Measurements from ENCODE around the gene POGLUT2.

POGLUT2 gene

DNA sequence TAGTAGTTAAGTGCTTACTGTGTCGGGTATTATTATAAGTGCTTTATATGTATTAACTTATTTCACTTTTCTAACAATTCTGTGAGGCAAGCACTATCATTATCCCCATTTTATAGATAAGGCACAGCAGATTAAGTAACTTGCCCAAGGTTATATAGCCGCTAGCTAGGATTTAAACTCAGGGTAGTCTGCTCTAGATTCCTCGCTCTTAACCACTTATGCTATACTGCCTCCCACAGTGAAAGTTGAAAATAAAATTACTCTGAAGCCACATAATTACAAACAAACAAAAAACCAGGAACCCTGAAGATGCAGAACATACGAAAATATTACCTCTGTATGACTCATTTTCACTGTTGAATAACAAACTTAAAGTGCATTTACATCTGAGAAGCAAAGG is 29.1 kb downstream of the POGLUT2 start:
- DNase-seq = no peak

DNA sequence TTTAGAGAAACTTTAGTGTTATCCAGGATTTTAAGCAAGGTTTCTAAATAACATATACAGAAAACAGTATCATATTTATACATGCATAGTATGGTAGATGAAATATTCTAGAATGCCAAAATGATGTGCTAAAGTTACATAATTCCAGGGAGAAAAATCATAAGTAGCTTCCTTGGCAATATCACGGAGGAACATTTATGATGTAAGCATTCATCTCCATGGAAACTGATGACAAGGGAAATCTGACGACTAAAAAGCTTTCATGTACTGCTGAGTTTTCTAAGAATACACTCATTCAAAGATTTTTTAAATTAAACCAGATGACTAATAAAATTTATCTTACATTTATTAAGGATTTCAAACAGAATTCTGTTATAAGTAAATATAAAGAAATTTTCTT is 29.9 kb downstream of the POGLUT2 start:
- DNase-seq = no peak

- DNase-seq = no peak
Observed at GRCh38 chr13:102763741-102764140, 35.0 kb downstream of the POGLUT2 start.

DNA sequence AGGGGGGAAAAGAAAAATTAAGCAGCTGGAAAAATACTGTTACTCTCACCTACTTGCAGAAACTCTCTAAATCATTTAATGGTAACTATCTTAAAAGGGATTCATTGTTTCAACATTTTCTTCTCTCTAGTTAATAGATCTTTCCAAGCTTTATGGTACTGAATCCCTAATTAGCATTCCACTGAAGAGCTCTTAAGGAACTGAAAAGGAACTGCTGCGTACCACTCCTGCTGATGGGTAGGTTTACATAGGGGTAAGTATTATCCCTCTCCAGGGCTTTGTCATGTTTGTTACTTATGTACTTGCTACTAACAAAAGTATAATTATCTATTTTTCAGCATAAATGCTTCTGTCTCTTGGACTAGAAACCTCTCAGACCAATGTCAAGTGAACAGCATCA is 37.7 kb downstream of the POGLUT2 start:
- no peak for DNase-seq

- DNase-seq = no peak
Observed at GRCh38 chr13:102758842-102759241, 39.9 kb downstream of the POGLUT2 start.

- DNase-seq = no peak
Observed at GRCh38 chr13:102757006-102757405, 41.8 kb downstream of the POGLUT2 start.

DNA sequence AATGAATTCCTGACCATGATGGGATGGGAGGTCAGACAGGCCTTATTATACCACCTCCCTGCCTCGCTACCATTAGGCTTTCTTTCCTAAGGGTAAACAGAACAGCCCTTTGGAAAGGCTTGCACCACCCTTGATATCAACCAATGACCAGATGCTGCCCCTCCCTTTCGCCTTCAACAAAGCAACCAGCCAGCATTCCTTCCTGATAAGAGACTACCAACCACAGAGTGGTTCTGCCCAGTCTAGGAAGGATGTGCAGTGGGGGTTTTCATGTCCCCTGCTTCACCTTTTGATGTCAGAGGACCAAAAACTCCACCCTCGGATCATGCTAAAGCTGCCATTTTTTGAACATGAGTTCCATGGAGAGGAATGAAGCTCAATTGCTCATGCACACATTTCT is 46.9 kb downstream of the POGLUT2 start:
- DNase-seq = no peak

- DNase-seq = no peak
Observed at GRCh38 chr13:102742506-102742905, 56.3 kb downstream of the POGLUT2 start.

DNA sequence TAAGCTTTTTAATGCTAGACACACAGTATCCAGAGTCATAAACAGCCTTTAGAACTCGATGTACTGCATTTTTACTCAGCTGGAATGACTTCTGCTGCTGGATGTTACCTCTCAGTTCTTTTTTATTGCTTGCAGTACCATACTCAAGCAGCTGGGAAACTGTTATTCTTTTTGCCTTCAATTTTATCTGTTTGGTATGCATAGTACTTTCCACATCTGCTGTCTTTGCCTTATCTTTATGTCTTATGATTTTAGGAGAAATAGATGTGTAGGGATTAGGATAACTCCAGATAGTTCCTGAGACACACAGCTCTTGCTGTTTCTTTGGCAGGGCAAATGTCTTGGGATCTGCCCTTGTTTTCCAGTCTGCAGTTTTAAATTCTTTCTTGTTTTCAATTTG is 56.7 kb downstream of the POGLUT2 start:
- DNase-seq = no peak

Data from nucleus accumbens (tissue), 56 donors.